GM23338 (cell line): ENCODE data around the gene DPP3. TPM values are rescaled to one million over a fixed set of nuclear protein-coding genes. Genes with fewer than 3 reads are reported as not detected.

Experiments
- ATAC-seq: fragments of 200-7000 bp; cut with Tn5 transposase; 3 replicates; pipeline ENCODE4 v1.9.1; 2020
- DNase-seq: peaks from one replicate; pipeline ENCODE4 v3.0.0-alpha.2; 2015; ENCODE audit warnings: low spot score
- H2AFZ ChIP-seq: fragments of 200-600 bp; sonication (generic); 2 replicates; pipeline ENCODE4 v1.8.0; 2016; ENCODE audit warnings: antibody characterized with exemption, mild to moderate bottlenecking, moderate library complexity
- H3F3A ChIP-seq: fragments of 200-600 bp; sonication (generic); replicated peaks from 2 replicates; pipeline ENCODE4 v1.8.0; 2017; ENCODE audit warnings: antibody characterized with exemption, mixed run types, low read depth
- H3K27ac ChIP-seq: fragments of 200-600 bp; sonication (generic); 2 replicates; pipeline ENCODE4 v1.6.1; 2016; ENCODE audit warnings: low read depth
- H3K27me3 ChIP-seq: fragments of 200-600 bp; sonication (generic); 2 replicates; pipeline ENCODE4 v1.8.0; 2016; ENCODE audit warnings: mild to moderate bottlenecking, mixed run types, moderate library complexity; ENCODE audit not compliant: insufficient read depth
- H3K36me3 ChIP-seq: fragments of 200-600 bp; sonication (generic); 2 replicates; pipeline ENCODE4 v1.8.0; 2016; ENCODE audit warnings: mild to moderate bottlenecking; ENCODE audit not compliant: insufficient read depth
- H3K4me1 ChIP-seq: fragments of 200-600 bp; sonication (generic); 2 replicates; pipeline ENCODE4 v1.8.0; 2016; ENCODE audit warnings: mild to moderate bottlenecking, moderate library complexity; ENCODE audit not compliant: insufficient read depth
- H3K4me2 ChIP-seq: fragments of 200-600 bp; sonication (generic); 2 replicates; pipeline ENCODE4 v1.7.1; 2017; ENCODE audit warnings: mixed run types
- H3K4me3 ChIP-seq: fragments of 200-600 bp; sonication (generic); 2 replicates; pipeline ENCODE4 v1.6.1; 2016; ENCODE audit warnings: mixed run types
- H3K79me2 ChIP-seq: fragments of 200-600 bp; sonication (generic); replicated peaks from 2 replicates; pipeline ENCODE4 v1.8.0; 2017; ENCODE audit warnings: mild to moderate bottlenecking; ENCODE audit not compliant: insufficient read depth
- H3K9me2 ChIP-seq: fragments of 200-600 bp; sonication (generic); 2 replicates; pipeline ENCODE4 v1.8.0; 2017; ENCODE audit not compliant: insufficient read depth
- H4K20me1 ChIP-seq: fragments of 200-600 bp; sonication (generic); replicated peaks from 2 replicates; pipeline ENCODE4 v1.8.0; 2017; ENCODE audit warnings: mild to moderate bottlenecking; ENCODE audit not compliant: insufficient read depth
- H3K27ac Mint-ChIP-seq: 2 replicates; pipeline ENCODE4 v1.8.0; 2020; ENCODE audit warnings: inconsistent platforms, mild to moderate bottlenecking, moderate library complexity, mixed read lengths
- H3K27me3 Mint-ChIP-seq: 3 replicates; pipeline ENCODE4 v1.8.0; 2022; ENCODE audit warnings: low read depth, mild to moderate bottlenecking, moderate library complexity, mixed read lengths, inconsistent platforms; ENCODE audit not compliant: insufficient read depth, poor library complexity
- H3K36me3 Mint-ChIP-seq: 3 replicates; pipeline ENCODE4 v1.8.0; 2021; ENCODE audit warnings: low read depth, mild to moderate bottlenecking, inconsistent platforms, moderate library complexity, mixed read lengths
- H3K4me1 Mint-ChIP-seq: 3 replicates; pipeline ENCODE4 v1.8.0; 2020; ENCODE audit warnings: mild to moderate bottlenecking, inconsistent platforms, mixed read lengths
- H3K4me3 Mint-ChIP-seq: 3 replicates; pipeline ENCODE4 v1.8.0; 2021; ENCODE audit warnings: moderate library complexity, mild to moderate bottlenecking, inconsistent platforms, mixed read lengths
- H3K9me3 Mint-ChIP-seq: 3 replicates; pipeline ENCODE4 v1.8.0; 2020; ENCODE audit warnings: moderate library complexity, mild to moderate bottlenecking, inconsistent platforms, mixed read lengths
- CREB1 ChIP-seq: fragments of 250-450 bp; sonication (Bioruptor Pico); IDR thresholded peaks from 2 replicates; pipeline ENCODE4 v1.5.0; 2020; ENCODE audit warnings: low read depth, mild to moderate bottlenecking, moderate library complexity
- EZH2 ChIP-seq: fragments of 200-600 bp; sonication (generic); IDR thresholded peaks from one replicate; pipeline ENCODE4 v1.8.0; 2017; ENCODE audit warnings: antibody characterized with exemption, mild to moderate bottlenecking, low read depth; ENCODE audit not compliant: unreplicated experiment
- NANOG ChIP-seq: IDR thresholded peaks from 2 replicates; pipeline ENCODE4 v1.6.1; 2016; ENCODE audit warnings: antibody characterized with exemption, borderline replicate concordance
- POLR2AphosphoS5 ChIP-seq: IDR thresholded peaks from 2 replicates; pipeline ENCODE4 v1.6.1; 2016; ENCODE audit warnings: antibody characterized with exemption, low read depth
- ZNF114 ChIP-seq: fragments of 250-450 bp; sonication (Bioruptor Pico); IDR thresholded peaks from 2 replicates; pipeline ENCODE4 v1.5.0; 2020; ENCODE audit warnings: mild to moderate bottlenecking, moderate library complexity
- ZNF331 ChIP-seq: fragments of 250-450 bp; sonication (Bioruptor Pico); IDR thresholded peaks from 2 replicates; pipeline ENCODE4 v1.5.0; 2020; ENCODE audit warnings: low read depth, mild to moderate bottlenecking, moderate library complexity
- polyA plus RNA-seq: library from polyadenylated mRNA; unstranded; fragments of >200 nt; fragmentation: Nextera tagmentation; extraction: Ambion mirVana; gene quantifications from 2 replicates; pipeline ENCODE4 v1.2.1, GENCODE V29; 2016
- total RNA-seq: library from RNA; depleted of rRNA; stranded (reverse); fragments of >200 nt; shearing (Covaris generic); gene quantifications from 2 replicates; pipeline ENCODE4 v1.2.3, GENCODE V29; 2014
- TF ChIP-seq, protein P1 (sequence below): fragments of 250-450 bp; sonication (Bioruptor Pico); IDR thresholded peaks from 2 replicates; pipeline ENCODE4 v1.5.0; 2020; ENCODE audit warnings: mild to moderate bottlenecking, moderate library complexity
- TF ChIP-seq, protein P2 (sequence below), 2 experiments: fragments of 200-600 bp in 1 of 2; sonication (generic) in 1 of 2; conservative IDR thresholded peaks; 2 replicates each; pipeline versions ENCODE4 v1.5.1 to v1.6.1; 2016 to 2017; ENCODE audit warnings: antibody characterized with exemption in 2 of 2, low read depth in 2 of 2, mild to moderate bottlenecking in 2 of 2, moderate library complexity in 1 of 2
- TF ChIP-seq, protein P3 (sequence below): IDR thresholded peaks from 2 replicates; pipeline ENCODE4 v1.6.1; 2016; ENCODE audit warnings: antibody characterized with exemption
- TF ChIP-seq, protein P4 (sequence below): IDR thresholded peaks from one replicate; pipeline ENCODE4 v1.6.1; 2018; ENCODE audit warnings: antibody characterized with exemption; ENCODE audit not compliant: unreplicated experiment

The DPP3 gene
- total and polyA plus RNA-seq, 2 experiments from 2014 or later, result 22.7 to 85.9 TPM

DNA sequence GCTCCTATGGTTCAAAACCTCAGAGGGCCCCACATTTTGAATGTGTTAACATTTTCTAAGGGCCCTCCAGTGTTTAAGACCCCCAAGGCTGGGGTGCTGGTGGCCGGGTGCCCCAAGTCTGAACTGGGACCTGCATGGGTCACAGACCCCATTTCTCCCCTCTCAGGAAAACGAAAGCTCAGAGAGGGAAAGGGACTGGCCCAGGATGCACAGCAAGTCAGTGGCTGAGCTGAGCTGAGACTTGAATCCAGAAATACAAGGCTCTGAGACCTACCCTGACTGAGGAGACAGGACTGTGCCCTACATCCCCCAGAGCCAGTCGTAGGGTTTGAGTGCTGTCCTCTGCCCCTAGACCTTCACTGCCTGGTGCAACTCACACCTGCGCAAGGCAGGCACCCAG is 70.7 kb downstream of the DPP3 start:
- Histone ChIP-seq H3K36me3 (no peaks in the 10 kb centered on the region), H3K4me2 (no peak overlapping the region), H3K9me2 (no peaks in the 10 kb centered on the region), H3K27ac (no peak overlapping the region), H4K20me1 (peaks cover 7% of the 10 kb centered on the region), H2AFZ (no peak overlapping the region), H3K79me2 (no peaks in the 10 kb centered on the region), H3K27me3 (no peaks in the 10 kb centered on the region), H3K4me1 (peaks cover 21% of the 10 kb centered on the region), H3K4me3 (no peak overlapping the region), H3F3A (no peaks in the 10 kb centered on the region)
- no peak overlapping the region for H3K4me3 Mint-ChIP-seq
- H3K27ac Mint-ChIP-seq, result no peak overlapping the region
- peaks cover 12% of the 10 kb centered on the region for H3K27me3 Mint-ChIP-seq
- ATAC-seq (no peak), DNase-seq (no peak)
- peaks cover 4% of the 10 kb centered on the region; the same call in 1 of the 3 replicates for H3K36me3 Mint-ChIP-seq
- no peaks in the 10 kb centered on the region for H3K9me3 Mint-ChIP-seq
- peaks cover 23% of the 10 kb centered on the region for H3K4me1 Mint-ChIP-seq
- TF ChIP-seq ZNF114 (CRISPR knock-in tag) (no peak), NANOG (no peak), CREB1 (no peak)
- TF ChIP-seq, protein P1, sequence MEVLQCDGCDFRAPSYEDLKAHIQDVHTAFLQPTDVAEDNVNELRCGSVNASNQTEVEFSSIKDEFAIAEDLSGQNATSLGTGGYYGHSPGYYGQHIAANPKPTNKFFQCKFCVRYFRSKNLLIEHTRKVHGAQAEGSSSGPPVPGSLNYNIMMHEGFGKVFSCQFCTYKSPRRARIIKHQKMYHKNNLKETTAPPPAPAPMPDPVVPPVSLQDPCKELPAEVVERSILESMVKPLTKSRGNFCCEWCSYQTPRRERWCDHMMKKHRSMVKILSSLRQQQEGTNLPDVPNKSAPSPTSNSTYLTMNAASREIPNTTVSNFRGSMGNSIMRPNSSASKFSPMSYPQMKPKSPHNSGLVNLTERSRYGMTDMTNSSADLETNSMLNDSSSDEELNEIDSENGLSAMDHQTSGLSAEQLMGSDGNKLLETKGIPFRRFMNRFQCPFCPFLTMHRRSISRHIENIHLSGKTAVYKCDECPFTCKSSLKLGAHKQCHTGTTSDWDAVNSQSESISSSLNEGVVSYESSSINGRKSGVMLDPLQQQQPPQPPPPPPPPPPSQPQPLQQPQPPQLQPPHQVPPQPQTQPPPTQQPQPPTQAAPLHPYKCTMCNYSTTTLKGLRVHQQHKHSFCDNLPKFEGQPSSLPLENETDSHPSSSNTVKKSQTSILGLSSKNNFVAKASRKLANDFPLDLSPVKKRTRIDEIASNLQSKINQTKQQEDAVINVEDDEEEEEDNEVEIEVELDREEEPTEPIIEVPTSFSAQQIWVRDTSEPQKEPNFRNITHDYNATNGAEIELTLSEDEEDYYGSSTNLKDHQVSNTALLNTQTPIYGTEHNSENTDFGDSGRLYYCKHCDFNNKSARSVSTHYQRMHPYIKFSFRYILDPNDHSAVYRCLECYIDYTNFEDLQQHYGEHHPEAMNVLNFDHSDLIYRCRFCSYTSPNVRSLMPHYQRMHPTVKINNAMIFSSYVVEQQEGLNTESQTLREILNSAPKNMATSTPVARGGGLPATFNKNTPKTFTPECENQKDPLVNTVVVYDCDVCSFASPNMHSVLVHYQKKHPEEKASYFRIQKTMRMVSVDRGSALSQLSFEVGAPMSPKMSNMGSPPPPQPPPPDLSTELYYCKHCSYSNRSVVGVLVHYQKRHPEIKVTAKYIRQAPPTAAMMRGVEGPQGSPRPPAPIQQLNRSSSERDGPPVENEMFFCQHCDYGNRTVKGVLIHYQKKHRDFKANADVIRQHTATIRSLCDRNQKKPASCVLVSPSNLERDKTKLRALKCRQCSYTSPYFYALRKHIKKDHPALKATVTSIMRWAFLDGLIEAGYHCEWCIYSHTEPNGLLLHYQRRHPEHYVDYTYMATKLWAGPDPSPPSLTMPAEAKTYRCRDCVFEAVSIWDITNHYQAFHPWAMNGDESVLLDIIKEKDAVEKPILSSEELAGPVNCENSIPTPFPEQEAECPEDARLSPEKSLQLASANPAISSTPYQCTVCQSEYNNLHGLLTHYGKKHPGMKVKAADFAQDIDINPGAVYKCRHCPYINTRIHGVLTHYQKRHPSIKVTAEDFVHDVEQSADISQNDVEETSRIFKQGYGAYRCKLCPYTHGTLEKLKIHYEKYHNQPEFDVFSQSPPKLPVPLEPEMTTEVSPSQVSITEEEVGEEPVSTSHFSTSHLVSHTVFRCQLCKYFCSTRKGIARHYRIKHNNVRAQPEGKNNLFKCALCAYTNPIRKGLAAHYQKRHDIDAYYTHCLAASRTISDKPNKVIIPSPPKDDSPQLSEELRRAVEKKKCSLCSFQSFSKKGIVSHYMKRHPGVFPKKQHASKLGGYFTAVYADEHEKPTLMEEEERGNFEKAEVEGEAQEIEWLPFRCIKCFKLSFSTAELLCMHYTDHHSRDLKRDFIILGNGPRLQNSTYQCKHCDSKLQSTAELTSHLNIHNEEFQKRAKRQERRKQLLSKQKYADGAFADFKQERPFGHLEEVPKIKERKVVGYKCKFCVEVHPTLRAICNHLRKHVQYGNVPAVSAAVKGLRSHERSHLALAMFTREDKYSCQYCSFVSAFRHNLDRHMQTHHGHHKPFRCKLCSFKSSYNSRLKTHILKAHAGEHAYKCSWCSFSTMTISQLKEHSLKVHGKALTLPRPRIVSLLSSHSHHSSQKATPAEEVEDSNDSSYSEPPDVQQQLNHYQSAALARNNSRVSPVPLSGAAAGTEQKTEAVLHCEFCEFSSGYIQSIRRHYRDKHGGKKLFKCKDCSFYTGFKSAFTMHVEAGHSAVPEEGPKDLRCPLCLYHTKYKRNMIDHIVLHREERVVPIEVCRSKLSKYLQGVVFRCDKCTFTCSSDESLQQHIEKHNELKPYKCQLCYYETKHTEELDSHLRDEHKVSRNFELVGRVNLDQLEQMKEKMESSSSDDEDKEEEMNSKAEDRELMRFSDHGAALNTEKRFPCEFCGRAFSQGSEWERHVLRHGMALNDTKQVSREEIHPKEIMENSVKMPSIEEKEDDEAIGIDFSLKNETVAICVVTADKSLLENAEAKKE, result no peak

DNA sequence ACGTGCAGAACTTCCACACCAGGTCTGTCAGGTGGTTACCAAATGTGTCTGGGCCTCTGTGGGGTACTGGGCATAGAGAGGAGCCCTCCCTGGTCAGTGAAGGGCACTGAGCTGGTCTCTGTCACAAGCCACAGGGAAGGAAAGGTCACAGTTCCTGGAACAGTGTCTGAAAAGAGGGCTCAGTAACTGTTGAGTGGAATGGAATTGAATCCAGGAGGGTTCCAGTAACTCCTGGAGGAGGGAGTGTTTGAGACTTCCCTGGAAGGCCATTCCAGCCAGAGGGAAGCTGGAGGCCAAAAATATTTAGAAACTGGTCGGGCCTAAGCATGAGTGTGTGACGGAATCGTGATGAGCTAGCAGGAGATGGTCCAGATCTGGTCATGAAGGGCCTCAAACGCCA is 74.4 kb downstream of the DPP3 start:
- Mint-ChIP-seq H3K9me3 (no peaks in the 10 kb centered on the region), H3K27ac (no peak overlapping the region), H3K4me3 (no peak overlapping the region), H3K27me3 (peaks cover 14% of the 10 kb centered on the region), H3K4me1 (no peaks in the 10 kb centered on the region; the same call in 2 of the 3 replicates), H3K36me3 (peaks cover 10% of the 10 kb centered on the region)
- no peaks in the 10 kb centered on the region for H3K79me2 ChIP-seq
- no peaks in the 10 kb centered on the region for H3K36me3 ChIP-seq
- H3K4me3 ChIP-seq, result no peak overlapping the region
- H3F3A ChIP-seq, result 0 out of 2 replicates have a peak, but pooled peaks cover 3% of the 10 kb centered on the region
- no peaks in the 10 kb centered on the region for H3K27me3 ChIP-seq
- DNase-seq, result no peak
- no peak overlapping the region for H2AFZ ChIP-seq
- ATAC-seq, result no peak
- 0 out of 2 replicates have a peak, but pooled peaks cover 4% of the 10 kb centered on the region for H3K4me1 ChIP-seq
- H3K27ac ChIP-seq, result no peak overlapping the region
- peaks cover 3% of the 10 kb centered on the region; the same call in 1 of the 2 replicates for H4K20me1 ChIP-seq
- H3K4me2 ChIP-seq, result no peak overlapping the region
- H3K9me2 ChIP-seq, result no peaks in the 10 kb centered on the region
- TF ChIP-seq, protein P2, sequence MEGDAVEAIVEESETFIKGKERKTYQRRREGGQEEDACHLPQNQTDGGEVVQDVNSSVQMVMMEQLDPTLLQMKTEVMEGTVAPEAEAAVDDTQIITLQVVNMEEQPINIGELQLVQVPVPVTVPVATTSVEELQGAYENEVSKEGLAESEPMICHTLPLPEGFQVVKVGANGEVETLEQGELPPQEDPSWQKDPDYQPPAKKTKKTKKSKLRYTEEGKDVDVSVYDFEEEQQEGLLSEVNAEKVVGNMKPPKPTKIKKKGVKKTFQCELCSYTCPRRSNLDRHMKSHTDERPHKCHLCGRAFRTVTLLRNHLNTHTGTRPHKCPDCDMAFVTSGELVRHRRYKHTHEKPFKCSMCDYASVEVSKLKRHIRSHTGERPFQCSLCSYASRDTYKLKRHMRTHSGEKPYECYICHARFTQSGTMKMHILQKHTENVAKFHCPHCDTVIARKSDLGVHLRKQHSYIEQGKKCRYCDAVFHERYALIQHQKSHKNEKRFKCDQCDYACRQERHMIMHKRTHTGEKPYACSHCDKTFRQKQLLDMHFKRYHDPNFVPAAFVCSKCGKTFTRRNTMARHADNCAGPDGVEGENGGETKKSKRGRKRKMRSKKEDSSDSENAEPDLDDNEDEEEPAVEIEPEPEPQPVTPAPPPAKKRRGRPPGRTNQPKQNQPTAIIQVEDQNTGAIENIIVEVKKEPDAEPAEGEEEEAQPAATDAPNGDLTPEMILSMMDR (conservative IDR thresholded peaks at IDR 0.05; ENCODE audit: low read depth in 2 of 2), result no peak
- TF ChIP-seq, protein P3, sequence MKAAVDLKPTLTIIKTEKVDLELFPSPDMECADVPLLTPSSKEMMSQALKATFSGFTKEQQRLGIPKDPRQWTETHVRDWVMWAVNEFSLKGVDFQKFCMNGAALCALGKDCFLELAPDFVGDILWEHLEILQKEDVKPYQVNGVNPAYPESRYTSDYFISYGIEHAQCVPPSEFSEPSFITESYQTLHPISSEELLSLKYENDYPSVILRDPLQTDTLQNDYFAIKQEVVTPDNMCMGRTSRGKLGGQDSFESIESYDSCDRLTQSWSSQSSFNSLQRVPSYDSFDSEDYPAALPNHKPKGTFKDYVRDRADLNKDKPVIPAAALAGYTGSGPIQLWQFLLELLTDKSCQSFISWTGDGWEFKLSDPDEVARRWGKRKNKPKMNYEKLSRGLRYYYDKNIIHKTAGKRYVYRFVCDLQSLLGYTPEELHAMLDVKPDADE, result no peak
- TF ChIP-seq EZH2 (no peak), CREB1 (no peak), POLR2AphosphoS5 (no peak), ZNF331 (CRISPR knock-in tag) (no peak)
- TF ChIP-seq, protein P4, sequence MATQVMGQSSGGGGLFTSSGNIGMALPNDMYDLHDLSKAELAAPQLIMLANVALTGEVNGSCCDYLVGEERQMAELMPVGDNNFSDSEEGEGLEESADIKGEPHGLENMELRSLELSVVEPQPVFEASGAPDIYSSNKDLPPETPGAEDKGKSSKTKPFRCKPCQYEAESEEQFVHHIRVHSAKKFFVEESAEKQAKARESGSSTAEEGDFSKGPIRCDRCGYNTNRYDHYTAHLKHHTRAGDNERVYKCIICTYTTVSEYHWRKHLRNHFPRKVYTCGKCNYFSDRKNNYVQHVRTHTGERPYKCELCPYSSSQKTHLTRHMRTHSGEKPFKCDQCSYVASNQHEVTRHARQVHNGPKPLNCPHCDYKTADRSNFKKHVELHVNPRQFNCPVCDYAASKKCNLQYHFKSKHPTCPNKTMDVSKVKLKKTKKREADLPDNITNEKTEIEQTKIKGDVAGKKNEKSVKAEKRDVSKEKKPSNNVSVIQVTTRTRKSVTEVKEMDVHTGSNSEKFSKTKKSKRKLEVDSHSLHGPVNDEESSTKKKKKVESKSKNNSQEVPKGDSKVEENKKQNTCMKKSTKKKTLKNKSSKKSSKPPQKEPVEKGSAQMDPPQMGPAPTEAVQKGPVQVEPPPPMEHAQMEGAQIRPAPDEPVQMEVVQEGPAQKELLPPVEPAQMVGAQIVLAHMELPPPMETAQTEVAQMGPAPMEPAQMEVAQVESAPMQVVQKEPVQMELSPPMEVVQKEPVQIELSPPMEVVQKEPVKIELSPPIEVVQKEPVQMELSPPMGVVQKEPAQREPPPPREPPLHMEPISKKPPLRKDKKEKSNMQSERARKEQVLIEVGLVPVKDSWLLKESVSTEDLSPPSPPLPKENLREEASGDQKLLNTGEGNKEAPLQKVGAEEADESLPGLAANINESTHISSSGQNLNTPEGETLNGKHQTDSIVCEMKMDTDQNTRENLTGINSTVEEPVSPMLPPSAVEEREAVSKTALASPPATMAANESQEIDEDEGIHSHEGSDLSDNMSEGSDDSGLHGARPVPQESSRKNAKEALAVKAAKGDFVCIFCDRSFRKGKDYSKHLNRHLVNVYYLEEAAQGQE, result no peak
